ENCODE results near the gene HIF1A. TPM values are rescaled to one million over a fixed set of nuclear protein-coding genes. Genes with fewer than 3 reads are reported as not detected.

Gene HIF1A
- total and polyA plus RNA-seq, 2 of the 13 experiments (the other 11 are each of a cell fraction or from before 2014, with no cell fraction given): 41.0 to 126 TPM

- TF ChIP-seq CSRNP1 (CRISPR knock-in tag; IDR thresholded peaks at IDR 0.05) (no peak; the same call in 1 of the 2 replicates), ZNF557 (CRISPR knock-in tag; IDR thresholded peaks at IDR 0.05) (no peak), NFAT5 (CRISPR knock-in tag; IDR thresholded peaks at IDR 0.05) (no peak), CHD4 (IDR thresholded peaks at IDR 0.05; ENCODE audit: borderline replicate concordance, low read length) (no peak), ZNF431 (CRISPR knock-in tag; IDR thresholded peaks at IDR 0.05; ENCODE audit: borderline replicate concordance, low read depth) (no peak), ZNF484 (CRISPR knock-in tag; IDR thresholded peaks at IDR 0.05; ENCODE audit: borderline replicate concordance, low read depth) (no peak), ZNF549 (CRISPR knock-in tag; IDR thresholded peaks at IDR 0.05) (no peak), ZNF280B (CRISPR knock-in tag; IDR thresholded peaks at IDR 0.05; ENCODE audit: borderline replicate concordance) (no peak), HIVEP1 (CRISPR knock-in tag; IDR thresholded peaks at IDR 0.05) (0 out of 2 replicates have a peak, but pooled peaks have one; percentile 25), ARNT (IDR thresholded peaks at IDR 0.05) (no peak), CEBPG (CRISPR knock-in tag; IDR thresholded peaks at IDR 0.05) (peak; percentile 34; the same call in 1 of the 2 replicates), FOXC1 (CRISPR knock-in tag; IDR thresholded peaks at IDR 0.05; ENCODE audit: borderline replicate concordance) (no peak), UBTF (CRISPR knock-in tag; IDR thresholded peaks at IDR 0.05) (peak; percentile 67), KAT7 (CRISPR knock-in tag; IDR thresholded peaks at IDR 0.05; ENCODE audit: borderline replicate concordance) (peak; percentile 84), IRF9 (CRISPR knock-in tag; IDR thresholded peaks at IDR 0.05; ENCODE audit: borderline replicate concordance) (peak; percentile 79; the same call in 1 of the 2 replicates), RAD51 (IDR thresholded peaks at IDR 0.05; ENCODE audit: borderline replicate concordance) (no peak)
Measured at GRCh38 chr14:61761959-61762786, 66.9 kb downstream of the HIF1A start, which contains the start of gene SNAPC1 (continued).

Data from HepG2 (cell line).